Activated CD4-positive, alpha-beta T cell treated with anti-CD3 and anti-CD28 coated beads for 48 hours (primary cell): ENCODE data around the gene FGF21.

Experiments used
- DNase-seq: peaks from one replicate; pipeline ENCODE4 v3.0.0-alpha.2; 2020

Gene FGF21

GRCh38 chr19:48728911-48729664 lies 26.2 kb upstream of the FGF21 start:
- DNase-seq, result no peak

DNA sequence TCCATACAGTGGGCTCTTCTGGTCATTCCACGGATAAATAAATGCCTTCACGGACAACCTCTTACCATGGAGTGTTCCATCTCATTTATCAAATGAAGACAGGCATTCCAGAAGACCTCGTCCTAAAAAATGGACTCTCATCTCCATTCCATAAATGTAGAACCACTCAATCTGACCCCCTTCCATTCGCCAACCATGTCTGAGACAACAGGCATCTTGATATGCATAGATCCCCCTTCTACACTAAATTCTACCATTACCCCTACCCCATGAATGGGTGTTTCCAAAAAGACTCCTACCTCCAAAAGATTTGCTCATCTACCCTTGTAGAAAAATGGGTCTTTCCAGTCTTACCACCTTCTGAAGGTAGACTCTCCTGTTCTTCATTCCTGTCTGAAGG lies 23.9 kb upstream of the FGF21 start:
- no peak for DNase-seq

GRCh38 chr19:48734625-48735024 lies 20.7 kb upstream of the FGF21 start:
- no peak for DNase-seq

DNA sequence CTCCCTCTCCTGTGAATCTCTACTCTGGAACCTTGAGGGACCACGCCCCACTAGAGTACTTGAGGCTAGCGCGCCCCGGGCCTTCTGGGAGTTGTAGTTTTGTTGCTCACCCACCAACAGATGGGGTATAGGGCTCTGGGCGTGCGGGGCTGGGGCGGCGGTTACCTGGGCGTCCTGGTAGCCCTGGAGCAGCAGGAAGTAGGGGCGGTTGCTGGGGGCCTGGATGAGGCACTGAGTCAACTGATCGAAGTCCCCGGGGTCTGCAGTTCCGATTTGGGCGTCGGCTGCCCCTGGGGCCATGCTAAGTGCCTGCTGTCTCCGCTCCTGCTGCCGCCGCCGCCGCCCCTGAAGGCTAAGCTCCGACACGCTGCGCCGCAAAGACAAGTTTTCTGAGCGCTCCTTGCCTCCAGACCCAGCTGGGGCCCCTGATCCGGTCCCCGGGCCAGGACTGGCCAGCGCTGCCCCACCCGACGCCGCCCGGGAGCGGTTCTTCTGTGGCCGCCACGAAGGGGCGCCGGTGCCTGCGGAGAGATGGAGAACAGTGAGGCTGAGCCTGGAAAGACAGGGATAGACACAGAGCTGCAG lies 20.2 kb upstream of the FGF21 start:
- no peak for DNase-seq

DNA sequence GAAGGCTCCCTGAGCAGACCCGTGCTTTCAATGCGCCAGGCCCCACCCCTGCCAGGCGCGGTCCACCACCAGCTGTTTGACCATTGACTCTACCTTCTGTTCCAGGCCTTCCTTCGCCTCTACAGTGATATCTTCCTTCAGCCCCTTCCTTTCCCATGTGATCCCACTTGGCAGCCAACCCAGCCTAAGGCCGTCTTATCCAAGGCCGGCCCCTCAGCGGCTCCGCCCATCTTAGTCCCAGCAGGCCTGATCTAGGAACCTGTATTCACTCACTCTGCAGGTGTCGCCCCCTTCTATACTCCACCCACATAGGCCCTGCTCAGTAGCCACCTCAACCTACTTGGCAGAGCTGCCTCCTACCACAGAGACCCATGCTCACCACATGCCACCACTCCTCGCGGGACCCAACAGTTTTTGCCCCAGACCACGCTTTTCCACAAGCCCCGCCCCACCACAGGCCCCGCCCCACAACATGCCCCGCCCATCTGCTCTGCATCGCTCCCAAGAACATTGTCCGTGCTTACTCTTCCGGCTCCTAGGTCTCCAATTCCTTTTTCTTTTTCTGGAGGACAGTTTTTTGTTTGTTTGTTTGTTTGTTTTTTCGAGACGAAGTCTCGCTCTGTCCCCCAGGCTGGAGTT lies 17.8 kb upstream of the FGF21 start:
- DNase-seq, result no peak

DNA sequence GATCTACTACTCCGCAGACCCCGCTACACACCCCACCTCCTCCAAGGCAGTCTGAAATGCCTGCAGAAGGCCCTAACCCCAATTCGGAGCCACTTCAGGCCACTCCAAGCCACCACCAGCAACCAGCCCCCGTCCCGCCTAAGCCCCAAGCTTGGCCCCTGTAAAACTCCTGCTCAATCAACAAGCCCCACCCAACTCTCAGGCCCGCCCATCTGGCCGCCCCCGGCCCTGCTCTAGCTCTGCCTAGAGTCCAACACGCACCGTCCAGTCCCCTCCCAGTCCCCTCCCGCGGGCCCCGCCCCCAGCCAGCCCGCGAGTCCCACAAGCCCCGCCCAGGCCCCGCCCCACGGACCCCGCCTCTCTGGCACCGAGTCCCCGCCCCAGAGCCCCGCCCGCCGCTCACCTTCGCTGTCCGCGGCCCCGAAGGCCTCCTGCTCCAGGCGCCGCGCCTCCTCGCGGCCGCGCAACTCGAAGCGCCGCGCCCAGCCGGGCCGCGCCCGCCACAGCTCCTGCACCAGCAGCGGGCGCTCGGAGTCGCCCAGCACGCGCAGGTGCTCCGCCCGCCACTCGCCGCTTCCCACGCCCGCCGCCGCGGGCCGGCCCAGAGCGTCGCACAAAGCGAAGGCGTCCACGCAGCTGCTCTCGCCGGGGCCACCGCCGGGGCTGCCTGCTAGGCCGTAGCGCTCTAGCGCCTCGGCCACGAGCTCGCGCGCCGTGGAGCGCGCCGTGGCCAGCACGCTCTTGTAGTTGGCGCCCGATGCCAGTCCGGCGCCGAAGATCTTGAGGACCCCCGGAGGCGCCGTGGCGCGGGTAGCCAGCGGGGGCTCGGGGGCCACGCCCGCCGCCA lies 16.5 kb upstream of the FGF21 start:
- peak; percentile 97 for DNase-seq

- no peak for DNase-seq
Observed at GRCh38 chr19:48739404-48740163, 15.7 kb upstream of the FGF21 start.

DNA sequence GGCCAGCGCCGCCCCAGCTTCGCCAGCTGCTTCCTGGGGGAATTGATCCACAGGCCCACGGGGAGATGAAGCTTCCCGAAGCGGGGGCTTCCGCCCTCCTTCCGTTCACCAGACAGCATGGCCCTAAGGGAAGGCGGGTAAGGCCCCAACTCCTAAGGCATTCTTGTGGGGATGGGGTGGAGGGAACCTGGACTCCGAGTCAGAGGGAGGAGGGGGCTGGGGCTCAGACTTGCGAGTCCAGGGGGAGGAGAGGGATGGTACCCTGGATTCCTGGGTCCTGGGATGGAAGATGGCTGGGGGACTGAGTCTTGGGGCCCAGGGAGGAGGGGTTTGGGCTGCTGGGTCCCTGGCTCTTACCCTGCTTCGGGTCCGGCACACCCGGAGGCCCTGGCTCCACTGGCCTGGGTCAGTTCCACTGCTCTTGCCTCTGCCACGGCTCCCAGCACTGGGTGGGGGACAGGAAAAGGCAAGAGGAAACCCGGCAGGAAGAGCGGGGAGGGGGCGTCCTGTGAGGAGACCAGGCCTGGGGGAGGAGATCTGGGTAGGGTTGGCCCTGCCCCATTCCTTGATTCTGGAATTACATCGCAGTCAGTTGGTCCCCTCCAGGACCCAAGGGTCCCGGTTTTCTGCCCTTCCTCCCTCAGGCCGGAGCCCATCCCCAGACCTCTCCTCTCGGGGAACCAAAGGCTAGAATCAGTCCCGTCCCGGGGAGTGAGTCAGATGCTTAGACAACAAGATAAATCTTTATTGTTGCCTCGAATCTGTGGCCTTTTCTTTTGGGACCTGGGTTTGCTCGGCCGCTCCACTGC lies 15.0 kb upstream of the FGF21 start, which contains the start of gene RASIP1:
Gene RASIP1 (minus strand): TSS at position 447 of the 809 bp plus-strand sequence. CDS start 328 bp downstream, at position 119.
- no peak for DNase-seq

- DNase-seq, result peak; percentile 68
Observed at GRCh38 chr19:48741129-48741999, 14.0 kb upstream of the FGF21 start.

- DNase-seq, result no peak
Observed at GRCh38 chr19:48742096-48742495, 13.2 kb upstream of the FGF21 start.

DNA sequence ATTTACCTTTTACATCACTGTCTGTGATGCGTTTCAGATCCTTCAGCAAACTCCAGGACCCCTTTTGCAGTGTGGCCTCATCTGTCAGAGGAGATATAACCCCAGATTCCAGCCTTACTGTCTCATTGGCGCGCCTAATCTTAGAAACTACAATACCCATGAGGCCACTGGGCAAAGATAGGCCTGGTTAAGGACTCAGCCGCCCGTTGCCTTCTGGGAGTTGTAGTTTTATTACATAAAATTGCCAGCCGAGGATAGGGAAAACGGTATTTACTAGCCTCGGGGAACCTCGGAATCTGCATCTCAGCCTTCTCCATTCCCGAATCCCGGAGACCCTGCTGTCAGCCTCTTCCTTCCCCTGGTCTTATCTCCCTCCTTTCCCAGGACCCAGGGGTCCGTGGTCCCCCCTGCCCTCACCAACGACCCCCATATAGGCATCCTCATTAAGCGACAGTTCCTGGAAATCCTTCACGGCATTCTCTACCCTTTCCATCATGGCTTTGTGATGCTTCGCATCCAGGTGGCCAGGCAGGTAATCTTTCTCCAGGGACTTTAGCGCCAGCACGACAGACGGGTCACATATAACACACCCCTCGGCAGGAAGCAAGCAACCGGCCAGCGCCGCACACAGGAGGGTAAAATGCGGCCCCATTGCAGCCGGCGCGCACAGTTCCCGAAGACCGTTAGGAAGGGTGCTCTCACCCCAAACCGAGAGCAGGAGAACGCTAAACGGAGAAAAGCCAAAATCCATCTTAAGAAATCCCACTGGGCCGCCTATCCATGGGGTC lies 9.9 kb upstream of the FGF21 start:
- peak; percentile 72 for DNase-seq

GRCh38 chr19:48746110-48746509 lies 9.2 kb upstream of the FGF21 start:
- no peak for DNase-seq

DNA sequence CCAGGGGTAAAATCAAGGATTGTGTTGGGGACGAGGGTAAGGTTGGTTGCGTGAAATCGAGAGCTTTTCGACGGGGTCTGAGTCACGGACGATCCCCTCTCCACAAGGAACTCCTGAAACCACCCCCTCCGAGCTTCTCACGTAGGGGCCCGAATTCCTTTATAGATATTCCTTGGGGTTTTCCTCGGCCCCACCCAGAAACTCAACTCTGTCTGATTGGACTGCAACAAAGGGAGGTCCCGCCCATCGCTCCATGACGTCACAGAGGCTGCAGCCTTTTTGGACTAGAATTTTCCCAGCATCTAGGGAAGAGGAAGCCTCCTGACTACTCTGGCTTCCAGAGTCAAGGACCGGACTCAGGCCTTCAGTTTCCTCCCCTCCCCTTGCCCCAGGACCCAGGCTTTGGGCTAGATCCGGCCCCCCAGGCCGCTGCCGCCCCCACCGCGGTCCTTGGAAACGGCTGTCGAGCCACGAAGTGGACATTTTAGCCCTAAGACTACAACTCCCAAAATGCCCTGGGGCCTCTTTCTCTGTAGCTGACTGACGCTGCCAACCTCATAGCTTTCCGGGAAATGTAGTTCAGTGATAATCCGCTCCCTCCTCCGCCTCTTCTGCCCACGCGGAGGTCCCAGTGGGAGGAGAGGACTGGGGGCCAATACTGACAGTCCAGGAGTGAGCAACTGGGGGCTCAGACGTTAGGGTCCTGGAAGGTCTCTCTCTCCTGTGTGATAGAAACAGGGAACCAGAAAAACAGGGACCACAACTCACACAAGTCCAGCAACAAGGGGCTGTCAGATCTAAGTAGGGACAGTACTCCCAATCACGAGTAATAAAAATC lies 8.4 kb upstream of the FGF21 start, which contains the start of gene IZUMO1:
Gene IZUMO1 (minus strand): TSS at position 172 of the 838 bp plus-strand sequence. CDS start 1,050 bp downstream, outside the sequence.
- DNase-seq, result peak; percentile 72

GRCh38 chr19:48749571-48750198 lies 5.6 kb upstream of the FGF21 start:
- no peak for DNase-seq

DNA sequence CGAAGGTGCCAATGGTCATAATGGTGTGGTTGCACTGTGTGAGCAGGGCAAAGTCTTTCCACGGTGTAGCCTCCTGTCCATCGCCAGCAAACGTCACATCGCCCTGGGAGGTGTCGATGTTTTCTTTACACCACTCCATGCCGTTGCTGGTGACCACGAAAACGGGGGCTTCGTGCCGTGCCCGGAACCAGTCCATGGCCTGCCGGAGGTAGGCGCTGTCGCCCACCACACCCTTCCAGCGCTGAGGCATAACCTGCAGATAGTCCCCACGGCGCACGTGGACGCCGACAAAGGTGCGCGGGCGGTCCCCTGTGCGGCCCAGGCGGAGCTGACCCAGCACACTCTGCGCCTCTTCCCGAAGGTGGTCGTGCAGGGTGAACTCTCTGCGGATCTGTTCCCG lies 5.0 kb upstream of the FGF21 start:
- no peak for DNase-seq

DNA sequence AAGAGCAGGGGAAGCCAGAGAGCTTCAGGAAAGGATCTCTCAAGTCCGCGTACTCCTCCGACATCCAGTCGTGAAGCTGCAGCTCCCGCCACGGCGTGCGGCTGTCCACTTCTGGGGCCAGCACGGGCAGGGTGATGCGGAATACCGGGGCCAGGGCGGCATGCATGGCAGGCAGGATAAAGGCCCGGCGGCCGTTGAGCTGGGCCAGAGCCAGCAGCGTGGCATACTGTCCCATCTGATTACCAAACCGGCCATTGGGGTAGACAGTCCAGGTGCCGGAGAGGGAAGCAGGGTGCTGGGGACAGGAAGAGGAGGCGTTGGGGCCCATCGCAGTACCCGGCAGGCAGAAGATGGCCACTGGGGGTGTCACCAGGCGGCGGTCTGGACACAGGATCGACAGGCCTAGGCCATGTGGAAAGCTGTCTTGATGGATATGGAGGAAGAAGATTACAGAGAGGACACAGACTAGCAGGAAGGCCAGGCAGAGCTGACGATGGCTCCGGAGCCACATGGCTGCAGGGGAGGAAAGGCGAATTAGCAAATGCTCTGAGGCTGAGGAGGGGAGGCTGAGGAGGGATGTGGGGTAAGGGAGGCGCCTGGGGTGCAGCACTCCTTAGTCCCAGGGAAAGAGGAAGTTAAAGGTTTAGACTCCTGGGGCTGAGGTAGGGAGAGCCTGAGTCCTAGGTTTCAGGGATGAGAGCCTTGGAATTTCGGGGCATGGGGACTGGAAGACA lies 4.4 kb upstream of the FGF21 start:
- no peak for DNase-seq

DNA sequence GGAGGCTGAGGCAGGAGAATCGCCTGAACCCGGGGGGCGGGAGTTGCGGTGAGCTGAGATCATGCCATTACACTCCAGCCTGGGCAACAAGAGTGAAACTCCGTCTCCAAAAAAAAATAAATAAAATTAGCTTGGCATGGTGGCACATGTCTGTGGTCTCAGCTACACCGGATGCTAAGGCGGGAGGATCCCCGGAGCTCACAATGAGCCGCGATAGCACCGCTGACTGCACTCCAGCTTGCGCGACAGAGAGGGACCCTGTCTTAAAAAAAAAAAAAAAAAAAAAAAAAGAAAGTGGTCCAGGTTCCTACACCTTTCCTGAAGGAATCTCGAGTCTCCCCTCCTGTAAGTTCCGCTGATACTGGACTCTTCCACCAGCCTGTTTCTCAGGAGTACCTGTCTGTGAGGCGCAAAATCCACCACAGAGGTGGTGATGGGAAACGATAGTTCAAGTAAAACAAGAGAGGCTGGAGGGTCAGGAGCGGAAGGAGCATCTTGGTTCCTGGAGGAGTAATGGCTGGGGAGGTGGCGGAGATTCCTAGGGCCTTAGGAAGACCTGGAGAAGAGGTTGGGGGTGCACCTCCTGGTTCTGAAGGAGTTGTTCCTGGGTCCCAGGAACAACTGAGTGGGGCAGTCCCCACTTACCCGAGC lies 3.4 kb upstream of the FGF21 start:
- DNase-seq, result no peak
